BE2C (cell line): ENCODE results near the gene ANTXRL.
"Not testable (repeated sequence)": the region's sequence is repeated elsewhere in the genome, so short reads cannot be mapped to it uniquely, and the experiment has no call there.

Source experiments
- DNase-seq: peaks from one replicate; pipeline ENCODE4 v3.0.0-alpha.2; 2020
- H3K27me3 ChIP-seq: fragments of 250-450 bp; sonication (Bioruptor Pico); 2 replicates; pipeline ENCODE4 v1.5.1; 2020; ENCODE audit warnings: mild to moderate bottlenecking
- H3K36me3 ChIP-seq: fragments of 250-450 bp; sonication (Bioruptor Pico); 2 replicates; pipeline ENCODE4 v1.5.1; 2020; ENCODE audit warnings: mild to moderate bottlenecking
- H3K4me1 ChIP-seq: fragments of 250-450 bp; sonication (Bioruptor Pico); 2 replicates; pipeline ENCODE4 v1.5.1; 2020
- H3K4me3 ChIP-seq: 2 replicates; pipeline ENCODE4 v1.5.1; 2011; ENCODE audit warnings: low read depth, low read length
- H3K9me3 ChIP-seq: fragments of 250-450 bp; sonication (Bioruptor Pico); 2 replicates; pipeline ENCODE4 v1.5.1; 2020
- CTCF ChIP-seq: IDR thresholded peaks from 2 replicates; pipeline ENCODE4 v1.5.1; 2012; ENCODE audit warnings: mild to moderate bottlenecking, low read depth, low read length

ANTXRL gene

GRCh38 chr10:46270086-46270811 is 16.5 kb upstream of the ANTXRL start:
- no peaks in the 10 kb centered on the region for H3K27me3 ChIP-seq
- H3K4me1 ChIP-seq = no peaks in the 10 kb centered on the region
- H3K4me3 ChIP-seq = no peak overlapping the region
- H3K9me3 ChIP-seq = no peaks in the 10 kb centered on the region
- no peaks in the 10 kb centered on the region for H3K36me3 ChIP-seq
- TF ChIP-seq CTCF = no peak
- DNase-seq = no peak

DNA sequence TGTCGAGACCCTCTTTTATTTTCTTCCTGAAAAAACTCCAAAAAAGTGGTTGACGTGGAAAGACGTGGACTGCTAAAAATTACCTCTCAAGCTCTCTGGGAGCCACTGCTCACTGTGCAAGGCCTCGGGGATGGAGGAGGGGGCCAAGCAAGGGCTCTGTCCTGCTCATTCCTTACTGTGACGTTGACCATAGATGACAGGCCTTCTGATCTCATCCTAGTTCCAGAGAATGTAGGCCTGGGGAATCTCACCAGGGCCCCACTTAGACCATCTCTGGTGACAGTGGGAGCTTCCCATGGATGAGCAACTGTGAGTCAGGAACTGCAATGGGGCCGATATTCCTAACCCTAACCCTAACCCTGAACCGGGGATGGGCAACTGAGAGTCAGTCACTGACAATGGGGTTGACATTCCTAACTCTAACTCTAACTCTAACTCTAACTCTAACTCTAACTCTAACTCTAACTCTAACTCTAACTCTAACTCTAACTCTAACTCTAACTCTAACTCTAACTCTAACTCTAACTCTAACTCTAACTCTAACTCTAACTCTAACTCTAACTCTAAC is 15.8 kb upstream of the ANTXRL start:
- H3K27me3 ChIP-seq, H3K4me1 ChIP-seq, H3K36me3 ChIP-seq, DNase-seq, H3K4me3 ChIP-seq, H3K9me3 ChIP-seq: not testable (repeated sequence)

DNA sequence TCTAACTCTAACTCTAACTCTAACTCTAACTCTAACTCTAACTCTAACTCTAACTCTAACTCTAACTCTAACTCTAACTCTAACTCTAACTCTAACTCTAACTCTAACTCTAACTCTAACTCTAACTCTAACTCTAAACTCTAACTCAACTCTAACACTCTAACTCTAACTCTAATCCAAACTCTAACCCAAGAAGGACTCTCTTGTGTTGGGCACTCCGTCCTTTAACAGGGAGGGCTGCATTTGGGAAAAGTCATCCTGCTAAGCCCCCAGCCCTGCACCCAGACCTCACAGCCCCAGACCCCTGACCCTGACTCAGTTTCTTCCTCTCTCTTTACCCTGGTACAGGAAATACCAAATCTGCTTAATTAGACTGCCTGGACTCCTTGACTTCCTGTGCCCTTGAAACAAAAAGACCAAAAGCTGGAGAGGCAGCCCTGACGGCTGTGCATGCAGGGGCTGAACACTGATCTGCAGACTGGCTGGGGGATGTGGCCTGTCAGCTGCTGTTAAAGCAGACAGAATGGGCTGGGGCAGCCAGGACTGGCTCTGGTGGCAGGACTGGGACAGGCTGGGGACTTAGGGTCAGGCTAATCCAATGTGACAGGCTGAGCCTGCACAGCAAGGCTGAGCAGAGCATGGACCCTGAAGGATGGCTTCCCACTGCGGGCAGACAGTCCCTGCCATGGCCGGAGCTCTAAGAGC is 14.8 kb upstream of the ANTXRL start:
- H3K9me3 ChIP-seq, H3K4me1 ChIP-seq, H3K4me3 ChIP-seq, H3K36me3 ChIP-seq, H3K27me3 ChIP-seq: not testable (repeated sequence)
- DNase-seq = peak; percentile 42

- no peaks in the 10 kb centered on the region for H3K4me1 ChIP-seq
- H3K27me3 ChIP-seq = no peaks in the 10 kb centered on the region
- no peak overlapping the region for H3K4me3 ChIP-seq
- TF ChIP-seq CTCF = no peak
- H3K9me3 ChIP-seq = no peaks in the 10 kb centered on the region
- DNase-seq = no peak
- no peaks in the 10 kb centered on the region for H3K36me3 ChIP-seq
Measured at GRCh38 chr10:46272863-46273415, 13.9 kb upstream of the ANTXRL start.

- no peak overlapping the region for H3K4me3 ChIP-seq
- TF ChIP-seq CTCF = peak; percentile 41
- DNase-seq = peak; percentile 38
- H3K4me1 ChIP-seq = no peaks in the 10 kb centered on the region
- H3K36me3 ChIP-seq = no peaks in the 10 kb centered on the region
- no peaks in the 10 kb centered on the region for H3K9me3 ChIP-seq
- no peaks in the 10 kb centered on the region for H3K27me3 ChIP-seq
Measured at GRCh38 chr10:46273506-46274477, 13.0 kb upstream of the ANTXRL start.

DNA sequence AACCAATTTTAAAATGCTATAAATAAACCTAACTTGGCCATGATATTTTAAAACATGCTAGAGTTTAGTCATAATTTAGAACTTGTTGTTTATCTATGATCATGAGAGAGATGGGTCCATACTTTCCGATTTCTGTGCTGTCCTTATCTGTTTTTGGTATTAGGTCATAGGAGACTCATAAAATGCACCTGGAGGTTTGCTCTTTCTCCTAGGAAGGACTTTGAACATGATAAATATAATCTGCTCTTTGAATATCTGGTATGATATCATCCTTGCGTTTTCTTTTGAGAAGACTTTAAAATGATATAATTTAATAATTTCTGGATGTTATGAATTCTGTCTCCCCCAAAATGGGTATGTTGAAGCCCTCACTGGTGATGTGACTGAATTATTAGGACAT is 9.0 kb upstream of the ANTXRL start:
- H3K4me3 ChIP-seq = no peak overlapping the region
- no peaks in the 10 kb centered on the region for H3K27me3 ChIP-seq
- H3K36me3 ChIP-seq = no peaks in the 10 kb centered on the region
- H3K9me3 ChIP-seq = no peaks in the 10 kb centered on the region
- no peak for DNase-seq
- no peaks in the 10 kb centered on the region for H3K4me1 ChIP-seq
- no peak for TF ChIP-seq CTCF

- not testable (repeated sequence) for H3K27me3 ChIP-seq, DNase-seq, H3K36me3 ChIP-seq, H3K9me3 ChIP-seq, H3K4me1 ChIP-seq
- peak overlapping the region; percentile 62 for H3K4me3 ChIP-seq
Measured at GRCh38 chr10:46282421-46282831, 4.4 kb upstream of the ANTXRL start.
